AG04450 (cell line): ENCODE results near the gene POLR2E. TPM values are rescaled to one million over a fixed set of nuclear protein-coding genes. Genes with fewer than 3 reads are reported as not detected.

ENCODE experiments used
- CTCF ChIA-PET: fragments of 300-600, 350-600 bp; formaldehyde crosslinking; extraction: SDS; loops from one replicate; lab custom pipeline; 2022; ENCODE audit warnings: antibody characterized with exemption, inconsistent platforms; lab: Charles Lee
- POLR2A ChIA-PET: fragments of 350-600 bp; formaldehyde crosslinking; extraction: SDS; loops from one replicate; lab custom pipeline; 2021; ENCODE audit warnings: antibody characterized with exemption, inconsistent platforms; lab: Yijun Ruan, JAX
- DNase-seq: peaks from one replicate; pipeline ENCODE4 v3.0.0-alpha.2; 2011; ENCODE audit warnings: low read depth, low spot score
- H3K27ac ChIP-seq: one replicate; pipeline ENCODE4 v1.5.1; 2012; ENCODE audit warnings: low read depth, low read length, control low read depth
- H3K27me3 ChIP-seq: one replicate; pipeline ENCODE4 v1.6.0; 2012; ENCODE audit warnings: low read length; ENCODE audit not compliant: control insufficient read depth, insufficient read depth
- H3K4me3 ChIP-seq: 2 replicates; pipeline ENCODE4 v1.5.1; 2011; ENCODE audit warnings: mild to moderate bottlenecking, low read depth, low read length, control low read depth
- H3K9me3 ChIP-seq: 2 replicates; pipeline ENCODE4 v1.5.1; 2012; ENCODE audit warnings: low read length; ENCODE audit not compliant: control insufficient read depth, insufficient read depth
- polyA plus RNA-seq: library from polyadenylated mRNA; depleted of rRNA; stranded (reverse); fragments of >200 nt; gene quantifications from 2 replicates; pipeline ENCODE4 v1.2.3, GENCODE V29; 2011; rRNA removed
- TF ChIP-seq, protein P1 (sequence below): IDR thresholded peaks from 2 replicates; pipeline ENCODE4 v1.5.1; 2011; ENCODE audit warnings: low read depth, low read length, control low read depth, inconsistent platforms

POLR2E gene
- polyA plus RNA-seq, 1 experiment = 140 TPM

DNA sequence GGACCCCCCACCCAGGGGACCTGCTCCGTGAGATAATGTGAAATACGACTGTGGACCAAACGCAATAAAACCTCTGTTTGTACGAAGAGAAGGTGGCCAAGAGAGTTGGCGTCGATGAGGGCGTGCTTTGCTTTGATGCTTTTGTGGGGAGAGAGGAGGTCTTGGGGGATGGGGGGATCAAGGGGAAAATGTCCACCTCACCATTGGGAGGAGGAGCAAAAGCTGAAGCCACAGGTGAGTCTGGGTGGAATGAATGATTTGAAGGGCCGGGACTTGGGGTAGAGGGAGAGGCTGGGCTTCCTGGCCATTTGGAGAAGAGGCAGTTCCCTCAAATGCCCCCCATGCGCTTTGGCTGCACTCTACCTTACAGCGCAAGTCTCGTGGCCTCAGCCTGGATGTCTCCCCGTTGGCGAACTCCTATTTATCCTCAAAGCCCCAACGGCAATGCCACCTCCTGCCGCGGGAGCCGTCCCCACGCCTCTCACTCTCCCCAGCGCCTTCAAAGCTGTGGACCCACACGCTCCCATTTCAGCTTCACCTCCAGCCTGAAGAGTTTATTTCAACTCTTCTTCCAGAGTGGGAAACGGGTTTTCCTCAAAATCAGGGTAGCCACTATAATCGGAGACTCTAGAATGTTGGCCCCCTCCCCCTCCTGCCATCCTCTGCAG, 56.1 kb downstream of the POLR2E start:
- Histone ChIP-seq H3K27ac (peak overlapping the region; percentile 52), H3K27me3 (no peaks in the 10 kb centered on the region), H3K9me3 (no peaks in the 10 kb centered on the region; the same call in 1 of the 2 replicates), H3K4me3 (no peak overlapping the region; the same call in 1 of the 2 replicates)
- no peak for DNase-seq
- ChIA-PET CTCF (interaction anchor here (0.7 to 1.1 kb wide), 2 partner anchors 10 to 224 kb away, joined by 3 read pairs; no protein-coding TSS in a partner anchor), POLR2A (interaction anchor here (0.6 to 8.2 kb wide), 12 partner anchors 10 to 230 kb away, joined by 3 to 126 read pairs (median 3); partner anchors contain the start of genes CNN2, GPX4 and RNU6-2)
- TF ChIP-seq, protein P1, sequence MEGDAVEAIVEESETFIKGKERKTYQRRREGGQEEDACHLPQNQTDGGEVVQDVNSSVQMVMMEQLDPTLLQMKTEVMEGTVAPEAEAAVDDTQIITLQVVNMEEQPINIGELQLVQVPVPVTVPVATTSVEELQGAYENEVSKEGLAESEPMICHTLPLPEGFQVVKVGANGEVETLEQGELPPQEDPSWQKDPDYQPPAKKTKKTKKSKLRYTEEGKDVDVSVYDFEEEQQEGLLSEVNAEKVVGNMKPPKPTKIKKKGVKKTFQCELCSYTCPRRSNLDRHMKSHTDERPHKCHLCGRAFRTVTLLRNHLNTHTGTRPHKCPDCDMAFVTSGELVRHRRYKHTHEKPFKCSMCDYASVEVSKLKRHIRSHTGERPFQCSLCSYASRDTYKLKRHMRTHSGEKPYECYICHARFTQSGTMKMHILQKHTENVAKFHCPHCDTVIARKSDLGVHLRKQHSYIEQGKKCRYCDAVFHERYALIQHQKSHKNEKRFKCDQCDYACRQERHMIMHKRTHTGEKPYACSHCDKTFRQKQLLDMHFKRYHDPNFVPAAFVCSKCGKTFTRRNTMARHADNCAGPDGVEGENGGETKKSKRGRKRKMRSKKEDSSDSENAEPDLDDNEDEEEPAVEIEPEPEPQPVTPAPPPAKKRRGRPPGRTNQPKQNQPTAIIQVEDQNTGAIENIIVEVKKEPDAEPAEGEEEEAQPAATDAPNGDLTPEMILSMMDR = no peak

DNA sequence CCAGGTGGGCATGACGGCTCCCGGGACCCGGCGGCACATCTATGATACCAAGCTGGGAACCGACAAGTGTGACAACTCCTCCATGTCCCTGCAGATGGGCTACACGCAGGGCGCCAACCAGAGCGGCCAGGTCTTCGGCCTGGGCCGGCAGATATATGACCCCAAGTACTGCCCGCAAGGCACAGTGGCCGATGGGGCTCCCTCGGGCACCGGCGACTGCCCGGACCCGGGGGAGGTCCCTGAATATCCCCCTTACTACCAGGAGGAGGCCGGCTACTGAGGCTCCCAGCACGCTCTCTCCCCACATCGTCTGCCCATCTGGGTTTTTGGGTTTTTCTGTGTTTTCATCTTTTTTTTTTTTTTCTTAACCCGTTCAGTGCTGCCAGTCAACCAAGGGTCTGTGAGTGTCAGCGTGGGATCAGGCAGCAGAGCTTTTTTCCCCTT, 57.5 kb downstream of the POLR2E start:
- ChIA-PET POLR2A (interaction anchor here (0.6 to 8.2 kb wide), 4 partner anchors 9 to 65 kb away, joined by 3 to 126 read pairs (median 4); partner anchors contain the start of genes CNN2 and RNU6-2), CTCF (no interaction called here)
- H3K4me3 ChIP-seq = no peak overlapping the region
- DNase-seq = no peak
- no peaks in the 10 kb centered on the region for H3K27me3 ChIP-seq
- TF ChIP-seq, protein P1 = 0 out of 2 replicates have a peak, but pooled peaks have one; percentile 9
- H3K9me3 ChIP-seq = no peaks in the 10 kb centered on the region; the same call in 1 of the 2 replicates
- H3K27ac ChIP-seq = peak overlapping the region; percentile 31

Other genes starting within 250 kb of the POLR2E start
- gene ELANE, start 243.1 kb downstream of the POLR2E start, polyA plus RNA-seq = not detected in 2 replicates
- 0.45 and 1.0 TPM in 2 replicates for gene CFD, start 235.7 kb downstream of the POLR2E start, polyA plus RNA-seq
- gene MED16, start 202.2 kb downstream of the POLR2E start, polyA plus RNA-seq = 22.7 and 31.7 TPM in 2 replicates
- not detected in 2 replicates for gene RNU6-9, start 201.9 kb downstream of the POLR2E start, polyA plus RNA-seq
- 24.0 and 30.9 TPM in 2 replicates for gene R3HDM4, start 182.2 kb downstream of the POLR2E start, polyA plus RNA-seq
- not detected in 2 replicates for gene KISS1R, start 178.0 kb downstream of the POLR2E start, polyA plus RNA-seq
- gene ARID3A, start 169.3 kb downstream of the POLR2E start, polyA plus RNA-seq = 7.6 and 12.2 TPM in 2 replicates
- gene WDR18, start 111.0 kb downstream of the POLR2E start, polyA plus RNA-seq = 24.5 and 36.3 TPM in 2 replicates
- gene GRIN3B, start 95.0 kb downstream of the POLR2E start, polyA plus RNA-seq = 0.24 and 0.38 TPM in 2 replicates
- 55.8 and 74.0 TPM in 2 replicates for gene TMEM259, start 74.3 kb downstream of the POLR2E start, polyA plus RNA-seq
- gene RNU6-2, start 73.9 kb downstream of the POLR2E start, polyA plus RNA-seq = not detected in 2 replicates
- gene CNN2, start 68.8 kb downstream of the POLR2E start, polyA plus RNA-seq = 302 and 362 TPM in 2 replicates
- 1.5 and 1.6 TPM in 2 replicates for gene ABCA7, start 55.3 kb downstream of the POLR2E start, polyA plus RNA-seq
- gene ARHGAP45, start 28.2 kb downstream of the POLR2E start, polyA plus RNA-seq = 0.36 and 0.60 TPM in 2 replicates
- 627 and 865 TPM in 2 replicates for gene GPX4, start 8.6 kb upstream of the POLR2E start, polyA plus RNA-seq
- gene SBNO2, start 78.9 kb upstream of the POLR2E start, polyA plus RNA-seq = 9.9 and 14.2 TPM in 2 replicates
- gene STK11, start 110.4 kb upstream of the POLR2E start, polyA plus RNA-seq = 24.6 and 26.6 TPM in 2 replicates
- 1.1 and 1.6 TPM in 2 replicates for gene CBARP, start 142.6 kb upstream of the POLR2E start, polyA plus RNA-seq
- gene ATP5F1D, start 146.4 kb upstream of the POLR2E start, polyA plus RNA-seq = 36.4 and 55.1 TPM in 2 replicates
- 6.6 and 10.6 TPM in 2 replicates for gene MIDN, start 153.2 kb upstream of the POLR2E start, polyA plus RNA-seq
- gene CIRBP, start 174.0 kb upstream of the POLR2E start, polyA plus RNA-seq = 269 and 274 TPM in 2 replicates
- gene FAM174C, start 180.2 kb upstream of the POLR2E start, polyA plus RNA-seq = 16.6 and 29.1 TPM in 2 replicates
- not detected in 2 replicates for gene EFNA2, start 190.5 kb upstream of the POLR2E start, polyA plus RNA-seq